ENCODE data around the gene EMD.
A peak's percentile ranks its signal among the peaks of the same experiment; 100 is the strongest.

Gene EMD

GRCh38 chrX:154360155-154360713, 18.9 kb upstream of the EMD start:
- Mint-ChIP-seq H3K4me1 (ENCODE audit: low read depth) (peaks cover 34% of the 10 kb centered on the region), H3K9me3 (no peaks in the 10 kb centered on the region), H3K36me3 (ENCODE audit: low read depth) (peaks cover 100% of the 10 kb centered on the region), H3K4me3 (no peak overlapping the region), H3K27ac (no peak overlapping the region), H3K27me3 (no peaks in the 10 kb centered on the region)
- intact Hi-C loops (cut with micrococcal nuclease), result no loop called here

GRCh38 chrX:154362085-154362742, 16.9 kb upstream of the EMD start:
- H3K9me3 Mint-ChIP-seq, result no peaks in the 10 kb centered on the region
- H3K27ac Mint-ChIP-seq, result no peak overlapping the region
- peaks cover 28% of the 10 kb centered on the region for H3K4me1 Mint-ChIP-seq (ENCODE audit: low read depth)
- H3K27me3 Mint-ChIP-seq, result no peaks in the 10 kb centered on the region
- intact Hi-C loops (cut with micrococcal nuclease), result no loop called here
- no peak overlapping the region for H3K4me3 Mint-ChIP-seq
- H3K36me3 Mint-ChIP-seq (ENCODE audit: low read depth), result peaks cover 100% of the 10 kb centered on the region

- H3K4me1 Mint-ChIP-seq (ENCODE audit: low read depth), result peaks cover 25% of the 10 kb centered on the region
- H3K27ac Mint-ChIP-seq, result no peak overlapping the region
- peaks cover 98% of the 10 kb centered on the region for H3K36me3 Mint-ChIP-seq (ENCODE audit: low read depth)
- H3K9me3 Mint-ChIP-seq, result no peaks in the 10 kb centered on the region
- no peak overlapping the region for H3K4me3 Mint-ChIP-seq
- H3K27me3 Mint-ChIP-seq, result no peaks in the 10 kb centered on the region
- intact Hi-C loops (cut with micrococcal nuclease), result no loop called here
These were observed 15.2 kb upstream of the EMD start for GRCh38 chrX:154363706-154364439.

GRCh38 chrX:154365052-154365600, 14.0 kb upstream of the EMD start:
- Mint-ChIP-seq H3K36me3 (ENCODE audit: low read depth) (peaks cover 92% of the 10 kb centered on the region), H3K9me3 (no peaks in the 10 kb centered on the region), H3K27me3 (no peaks in the 10 kb centered on the region), H3K4me3 (no peak overlapping the region), H3K27ac (peak overlapping the region; percentile 69), H3K4me1 (ENCODE audit: low read depth) (peaks cover 24% of the 10 kb centered on the region)
- intact Hi-C loops (cut with micrococcal nuclease), result no loop called here

GRCh38 chrX:154365997-154366665, 13.0 kb upstream of the EMD start:
- no peaks in the 10 kb centered on the region for H3K9me3 Mint-ChIP-seq
- H3K4me3 Mint-ChIP-seq, result no peak overlapping the region
- no peaks in the 10 kb centered on the region for H3K27me3 Mint-ChIP-seq
- intact Hi-C loops (cut with micrococcal nuclease), result no loop called here
- peaks cover 24% of the 10 kb centered on the region for H3K4me1 Mint-ChIP-seq (ENCODE audit: low read depth)
- peaks cover 89% of the 10 kb centered on the region for H3K36me3 Mint-ChIP-seq (ENCODE audit: low read depth)
- no peak overlapping the region for H3K27ac Mint-ChIP-seq

GRCh38 chrX:154366666-154367055, 12.4 kb upstream of the EMD start:
- Mint-ChIP-seq H3K4me3 (peak overlapping the region; percentile 9), H3K27ac (no peak overlapping the region), H3K27me3 (no peaks in the 10 kb centered on the region), H3K9me3 (no peaks in the 10 kb centered on the region), H3K36me3 (ENCODE audit: low read depth) (peaks cover 84% of the 10 kb centered on the region), H3K4me1 (ENCODE audit: low read depth) (peaks cover 24% of the 10 kb centered on the region)
- intact Hi-C loops (cut with micrococcal nuclease), result no loop called here

GRCh38 chrX:154367474-154368308, 11.4 kb upstream of the EMD start:
- no peaks in the 10 kb centered on the region for H3K27me3 Mint-ChIP-seq
- H3K27ac Mint-ChIP-seq, result peak overlapping the region; percentile 85
- no peaks in the 10 kb centered on the region for H3K9me3 Mint-ChIP-seq
- H3K4me3 Mint-ChIP-seq, result peak overlapping the region; percentile 88
- peaks cover 31% of the 10 kb centered on the region for H3K4me1 Mint-ChIP-seq (ENCODE audit: low read depth)
- H3K36me3 Mint-ChIP-seq (ENCODE audit: low read depth), result peaks cover 73% of the 10 kb centered on the region
- intact Hi-C loops (cut with micrococcal nuclease), result no loop called here

- Mint-ChIP-seq H3K27me3 (no peaks in the 10 kb centered on the region), H3K36me3 (ENCODE audit: low read depth) (peaks cover 62% of the 10 kb centered on the region), H3K27ac (peak overlapping the region; percentile 85), H3K4me3 (peak overlapping the region; percentile 88), H3K9me3 (no peaks in the 10 kb centered on the region), H3K4me1 (ENCODE audit: low read depth) (peaks cover 42% of the 10 kb centered on the region)
- intact Hi-C loops (cut with micrococcal nuclease), result no loop called here
These were observed 10.3 kb upstream of the EMD start for GRCh38 chrX:154368630-154369448.

GRCh38 chrX:154369449-154370299, 9.4 kb upstream of the EMD start:
- H3K27me3 Mint-ChIP-seq, result no peaks in the 10 kb centered on the region
- H3K4me3 Mint-ChIP-seq, result peak overlapping the region; percentile 88
- peaks cover 44% of the 10 kb centered on the region for H3K4me1 Mint-ChIP-seq (ENCODE audit: low read depth)
- no peaks in the 10 kb centered on the region for H3K9me3 Mint-ChIP-seq
- peak overlapping the region; percentile 85 for H3K27ac Mint-ChIP-seq
- H3K36me3 Mint-ChIP-seq (ENCODE audit: low read depth), result peaks cover 53% of the 10 kb centered on the region
- intact Hi-C loops (cut with micrococcal nuclease), result no loop called here

- H3K4me1 Mint-ChIP-seq (ENCODE audit: low read depth), result peaks cover 36% of the 10 kb centered on the region
- peak overlapping the region; percentile 88 for H3K4me3 Mint-ChIP-seq
- H3K9me3 Mint-ChIP-seq, result no peaks in the 10 kb centered on the region
- peaks cover 46% of the 10 kb centered on the region for H3K36me3 Mint-ChIP-seq (ENCODE audit: low read depth)
- no peaks in the 10 kb centered on the region for H3K27me3 Mint-ChIP-seq
- peak overlapping the region; percentile 85 for H3K27ac Mint-ChIP-seq
- intact Hi-C loops (cut with micrococcal nuclease), result no loop called here
These were observed 8.6 kb upstream of the EMD start for GRCh38 chrX:154370300-154371016.

- peak overlapping the region; percentile 88 for H3K4me3 Mint-ChIP-seq
- H3K27me3 Mint-ChIP-seq, result no peaks in the 10 kb centered on the region
- H3K36me3 Mint-ChIP-seq (ENCODE audit: low read depth), result peaks cover 38% of the 10 kb centered on the region
- H3K4me1 Mint-ChIP-seq (ENCODE audit: low read depth), result peaks cover 32% of the 10 kb centered on the region
- no peaks in the 10 kb centered on the region for H3K9me3 Mint-ChIP-seq
- H3K27ac Mint-ChIP-seq, result peak overlapping the region; percentile 79
- intact Hi-C loops (cut with micrococcal nuclease), result no loop called here
These were observed 7.9 kb upstream of the EMD start for GRCh38 chrX:154371017-154371788.
